CD4-positive, alpha-beta T cell (primary cell): Measurements from ENCODE around the gene SAP30BP. TPM values are rescaled to one million over a fixed set of nuclear protein-coding genes. Genes with fewer than 3 reads are reported as not detected.

Experiments
- ATAC-seq: fragments of 200-7000 bp; cut with Tn5 transposase; one replicate; pipeline ENCODE4 v1.10.0; 2022; ENCODE audit warnings: mild to moderate bottlenecking; ENCODE audit not compliant: poor library complexity
- CTCF ChIA-PET: fragments of 350-600 bp; sonication (Branson Sonifier 250); formaldehyde crosslinking; loops from one replicate; lab custom pipeline; 2021; ENCODE audit warnings: antibody characterized with exemption, inconsistent platforms; lab: Charles Lee
- POLR2A ChIA-PET: fragments of 350-600 bp; sonication (Branson Sonifier 250); formaldehyde crosslinking; loops from one replicate; lab custom pipeline; 2021; ENCODE audit warnings: antibody characterized with exemption, inconsistent platforms; lab: Charles Lee
- DNase-seq, 14 experiments: peaks; one replicate each; pipeline ENCODE4 v3.0.0-alpha.2; 2013 to 2020; ENCODE audit warnings: mixed read lengths in 2 of 14
- H3K27ac ChIP-seq, 2 donors: one replicate each; pipeline versions ENCODE4 v1.5.1 to v1.7.0; 2013; ENCODE audit warnings: low read length in 2 of 2, low read depth in 1 of 2, mild to moderate bottlenecking in 1 of 2
- H3K27me3 ChIP-seq, 2 experiments: 1 replicate in 1 of 2; 2 replicates in 1 of 2; pipeline versions ENCODE4 v1.6.1 to v1.7.0; 2013; ENCODE audit warnings: low read length in 2 of 2, control low read depth in 1 of 2, mild to moderate bottlenecking in 1 of 2, moderate library complexity in 1 of 2; ENCODE audit not compliant: insufficient read depth in 2 of 2, control insufficient read depth in 1 of 2
- H3K36me3 ChIP-seq: one replicate; pipeline ENCODE4 v1.6.1; 2013; ENCODE audit warnings: low read length, control low read depth; ENCODE audit not compliant: insufficient read depth
- H3K4me1 ChIP-seq: one replicate; pipeline ENCODE4 v1.6.1; 2013; ENCODE audit warnings: low read length, control low read depth; ENCODE audit not compliant: insufficient read depth
- H3K4me3 ChIP-seq: one replicate; pipeline ENCODE4 v1.5.1; 2013; ENCODE audit warnings: mild to moderate bottlenecking, low read length, moderate library complexity
- H3K9me3 ChIP-seq, 2 experiments: 1 replicate in 1 of 2; 2 replicates in 1 of 2; pipeline versions ENCODE4 v1.6.1 to v1.7.0; 2013; ENCODE audit warnings: low read length in 2 of 2, mild to moderate bottlenecking in 2 of 2, control low read depth in 1 of 2, moderate library complexity in 1 of 2; ENCODE audit not compliant: control insufficient read depth in 1 of 2, insufficient read depth in 1 of 2
- H3K27ac Mint-ChIP-seq: one replicate; pipeline ENCODE4 v1.8.0; 2020; ENCODE audit warnings: mixed read lengths
- H3K27me3 Mint-ChIP-seq: one replicate; pipeline ENCODE4 v1.8.0; 2021; ENCODE audit warnings: mixed read lengths
- H3K36me3 Mint-ChIP-seq: one replicate; pipeline ENCODE4 v1.8.0; 2021; ENCODE audit warnings: low read depth, mixed read lengths
- H3K4me1 Mint-ChIP-seq: one replicate; pipeline ENCODE4 v1.8.0; 2021; ENCODE audit warnings: low read depth, mixed read lengths
- H3K4me3 Mint-ChIP-seq: one replicate; pipeline ENCODE4 v1.8.0; 2020; ENCODE audit warnings: mild to moderate bottlenecking, mixed read lengths
- H3K9me3 Mint-ChIP-seq: one replicate; pipeline ENCODE4 v1.8.0; 2020; ENCODE audit warnings: mixed read lengths
- intact Hi-C, 2 experiments: fragments of 100-400 bp; cut with DNase I in 1 of 2; cut with micrococcal nuclease in 1 of 2; formaldehyde crosslinking; loops; one replicate each; pipeline versions ENCODE4 v1.15.1 to v1.9.0; 2023 to 2025; cut with DNase I, micrococcal nuclease
- total RNA-seq, 174 experiments: library from RNA in 2 of 174; stranded (reverse) in 2 of 174; gene quantifications; one replicate each; pipeline ENCODE4 v1.2.3 and lab custom pipeline; 2021 to 2026
- TF ChIP-seq, protein P1 (sequence below): fragments of 200-600 bp; IDR thresholded peaks from one replicate; pipeline ENCODE4 v1.8.0; 2022; ENCODE audit warnings: antibody characterized with exemption, mild to moderate bottlenecking

The SAP30BP gene
- total RNA-seq, 2 experiments from 2014 or later, result 209 to 227 TPM

GRCh38 chr17:75725504-75725903 is 58.4 kb downstream of the SAP30BP start:
- H3K9me3 Mint-ChIP-seq, result no peaks in the 10 kb centered on the region
- TF ChIP-seq, protein P1, sequence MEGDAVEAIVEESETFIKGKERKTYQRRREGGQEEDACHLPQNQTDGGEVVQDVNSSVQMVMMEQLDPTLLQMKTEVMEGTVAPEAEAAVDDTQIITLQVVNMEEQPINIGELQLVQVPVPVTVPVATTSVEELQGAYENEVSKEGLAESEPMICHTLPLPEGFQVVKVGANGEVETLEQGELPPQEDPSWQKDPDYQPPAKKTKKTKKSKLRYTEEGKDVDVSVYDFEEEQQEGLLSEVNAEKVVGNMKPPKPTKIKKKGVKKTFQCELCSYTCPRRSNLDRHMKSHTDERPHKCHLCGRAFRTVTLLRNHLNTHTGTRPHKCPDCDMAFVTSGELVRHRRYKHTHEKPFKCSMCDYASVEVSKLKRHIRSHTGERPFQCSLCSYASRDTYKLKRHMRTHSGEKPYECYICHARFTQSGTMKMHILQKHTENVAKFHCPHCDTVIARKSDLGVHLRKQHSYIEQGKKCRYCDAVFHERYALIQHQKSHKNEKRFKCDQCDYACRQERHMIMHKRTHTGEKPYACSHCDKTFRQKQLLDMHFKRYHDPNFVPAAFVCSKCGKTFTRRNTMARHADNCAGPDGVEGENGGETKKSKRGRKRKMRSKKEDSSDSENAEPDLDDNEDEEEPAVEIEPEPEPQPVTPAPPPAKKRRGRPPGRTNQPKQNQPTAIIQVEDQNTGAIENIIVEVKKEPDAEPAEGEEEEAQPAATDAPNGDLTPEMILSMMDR, result no peak
- no peak for DNase-seq
- no peaks in the 10 kb centered on the region for H3K36me3 ChIP-seq
- no peaks in the 10 kb centered on the region for H3K36me3 Mint-ChIP-seq
- CTCF ChIA-PET, result no interaction called here
- H3K4me3 ChIP-seq, result no peak overlapping the region
- H3K4me1 Mint-ChIP-seq, result peaks cover 3% of the 10 kb centered on the region
- intact Hi-C loops, result no loop called here
- H3K27me3 Mint-ChIP-seq, result no peaks in the 10 kb centered on the region
- no peaks in the 10 kb centered on the region for H3K9me3 ChIP-seq
- H3K27me3 ChIP-seq, result no peaks in the 10 kb centered on the region
- H3K27ac Mint-ChIP-seq, result no peak overlapping the region
- no peak overlapping the region for H3K27ac ChIP-seq
- ATAC-seq, result no peak
- H3K4me1 ChIP-seq, result peaks cover 10% of the 10 kb centered on the region
- POLR2A ChIA-PET, result no interaction called here
- no peak overlapping the region for H3K4me3 Mint-ChIP-seq

DNA sequence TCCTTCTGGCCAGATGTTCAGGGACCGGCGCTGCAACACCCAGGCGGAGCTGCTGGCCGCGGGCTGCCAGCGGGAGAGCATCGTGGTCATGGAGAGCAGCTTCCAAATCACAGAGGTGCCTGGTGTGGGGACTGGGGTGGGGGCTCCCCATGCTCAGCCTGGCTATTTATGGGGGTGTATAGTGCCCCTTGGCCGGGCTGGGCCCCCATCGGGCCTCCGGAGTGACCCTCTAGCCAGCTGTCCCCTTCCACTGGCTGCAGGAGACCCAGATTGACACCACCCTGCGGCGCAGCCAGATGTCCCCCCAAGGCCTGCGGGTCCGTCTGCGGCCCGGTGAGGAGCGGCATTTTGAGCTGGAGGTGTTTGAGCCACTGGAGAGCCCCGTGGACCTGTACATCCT is 60.3 kb downstream of the SAP30BP start:
- intact Hi-C loops, result no loop called here
- Mint-ChIP-seq H3K27ac (no peak overlapping the region), H3K4me1 (no peaks in the 10 kb centered on the region), H3K4me3 (no peak overlapping the region), H3K36me3 (no peaks in the 10 kb centered on the region), H3K27me3 (no peaks in the 10 kb centered on the region), H3K9me3 (no peaks in the 10 kb centered on the region)
- H3K4me3 ChIP-seq, result no peak overlapping the region
- H3K27me3 ChIP-seq, result no peaks in the 10 kb centered on the region
- no peak for DNase-seq
- ChIA-PET POLR2A (no interaction called here), CTCF (interaction anchor here (1.5 kb wide), 1 partner anchor 126 kb away, joined by 3 read pairs; no protein-coding TSS in a partner anchor)
- TF ChIP-seq, protein P1, result no peak
- H3K36me3 ChIP-seq, result no peaks in the 10 kb centered on the region
- ATAC-seq, result no peak
- H3K9me3 ChIP-seq, result no peaks in the 10 kb centered on the region
- H3K4me1 ChIP-seq, result no peaks in the 10 kb centered on the region
- no peak overlapping the region for H3K27ac ChIP-seq

GRCh38 chr17:75729351-75729750 is 62.2 kb downstream of the SAP30BP start:
- Mint-ChIP-seq H3K27me3 (no peaks in the 10 kb centered on the region), H3K9me3 (no peaks in the 10 kb centered on the region), H3K4me3 (no peak overlapping the region), H3K4me1 (peaks cover under 1% of the 10 kb centered on the region), H3K36me3 (no peaks in the 10 kb centered on the region), H3K27ac (no peak overlapping the region)
- DNase-seq (no peak), ATAC-seq (no peak)
- TF ChIP-seq, protein P1, result no peak
- H3K27me3 ChIP-seq, result no peaks in the 10 kb centered on the region
- H3K36me3 ChIP-seq, result no peaks in the 10 kb centered on the region
- H3K4me3 ChIP-seq, result no peak overlapping the region
- no peak overlapping the region for H3K27ac ChIP-seq
- ChIA-PET CTCF (no interaction called here), POLR2A (no interaction called here)
- H3K4me1 ChIP-seq, result no peaks in the 10 kb centered on the region
- intact Hi-C loops, result no loop called here
- no peaks in the 10 kb centered on the region for H3K9me3 ChIP-seq
